Spleen (tissue), 7 donors: Measurements from ENCODE around the gene S100B.

Experiments used
- POLR2A ChIP-seq, 3 donors: fragments of 450-650 bp; IDR thresholded peaks; one replicate each; pipeline ENCODE4 v1.5.1; 2017; ENCODE audit warnings: antibody characterized with exemption in 3 of 3, mild to moderate bottlenecking in 1 of 3
- POLR2AphosphoS5 ChIP-seq, 3 donors: sonication (generic); formaldehyde crosslinking; IDR thresholded peaks; one replicate each; pipeline ENCODE4 v1.5.1; 2017; ENCODE audit warnings: antibody characterized with exemption in 3 of 3
- TF ChIP-seq, protein P1 (sequence below), 11 experiments: fragments of 200-600 bp in 7 of 11; fragments of 450-650 bp in 4 of 11; sonication (generic) in 4 of 11; IDR thresholded peaks in 8 of 11; conservative IDR thresholded peaks in 3 of 11; 1 replicate in 7 of 11; 2 replicates in 4 of 11; pipeline versions ENCODE4 v1.4.0 to v1.8.0; 2016 to 2021; ENCODE audit warnings: antibody characterized with exemption in 11 of 11, inconsistent platforms in 4 of 11, mild to moderate bottlenecking in 1 of 11
- donor health status: DM: no; HTN: no; CAD: no; lungs with moderate emphysema.
- donor health status: DM: no; HTN: no; CAD: no.
- donor health status: DM: no; HTN: no; CAD: no.

DNA sequence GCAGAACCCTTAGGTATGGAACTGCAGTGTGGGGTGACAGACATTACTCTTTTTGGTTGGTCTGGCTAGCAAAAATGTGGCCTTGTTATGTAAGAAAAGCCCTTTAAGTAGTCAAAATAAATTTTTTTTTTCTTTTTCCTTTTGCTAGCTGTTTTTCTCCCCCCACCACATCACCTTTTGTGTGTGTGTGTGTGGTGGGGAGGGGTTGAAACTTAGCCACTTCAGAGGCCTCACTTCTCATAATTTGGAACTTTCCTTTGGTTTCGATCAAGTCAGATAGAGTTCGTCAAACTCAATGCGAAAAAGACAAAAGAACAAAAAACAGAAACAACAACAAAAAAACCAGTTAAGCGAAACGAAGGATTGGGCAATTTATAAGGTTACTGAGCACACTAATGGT lies 28.7 kb upstream of the S100B start:
- TF ChIP-seq, protein P1, sequence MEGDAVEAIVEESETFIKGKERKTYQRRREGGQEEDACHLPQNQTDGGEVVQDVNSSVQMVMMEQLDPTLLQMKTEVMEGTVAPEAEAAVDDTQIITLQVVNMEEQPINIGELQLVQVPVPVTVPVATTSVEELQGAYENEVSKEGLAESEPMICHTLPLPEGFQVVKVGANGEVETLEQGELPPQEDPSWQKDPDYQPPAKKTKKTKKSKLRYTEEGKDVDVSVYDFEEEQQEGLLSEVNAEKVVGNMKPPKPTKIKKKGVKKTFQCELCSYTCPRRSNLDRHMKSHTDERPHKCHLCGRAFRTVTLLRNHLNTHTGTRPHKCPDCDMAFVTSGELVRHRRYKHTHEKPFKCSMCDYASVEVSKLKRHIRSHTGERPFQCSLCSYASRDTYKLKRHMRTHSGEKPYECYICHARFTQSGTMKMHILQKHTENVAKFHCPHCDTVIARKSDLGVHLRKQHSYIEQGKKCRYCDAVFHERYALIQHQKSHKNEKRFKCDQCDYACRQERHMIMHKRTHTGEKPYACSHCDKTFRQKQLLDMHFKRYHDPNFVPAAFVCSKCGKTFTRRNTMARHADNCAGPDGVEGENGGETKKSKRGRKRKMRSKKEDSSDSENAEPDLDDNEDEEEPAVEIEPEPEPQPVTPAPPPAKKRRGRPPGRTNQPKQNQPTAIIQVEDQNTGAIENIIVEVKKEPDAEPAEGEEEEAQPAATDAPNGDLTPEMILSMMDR (IDR thresholded peaks at IDR 0.05 in 8 of 11, conservative IDR thresholded peaks at IDR 0.05 in 3 of 11): no peak
- no peak for TF ChIP-seq POLR2A (IDR thresholded peaks at IDR 0.05)
- TF ChIP-seq POLR2AphosphoS5 (IDR thresholded peaks at IDR 0.05): no peak
